Naive thymus-derived CD4-positive, alpha-beta T cell (primary cell): ENCODE results near the gene PROM1. TPM values are rescaled to one million over a fixed set of nuclear protein-coding genes. Genes with fewer than 3 reads are reported as not detected.

Experiments
- ATAC-seq: fragments of 150-1000 bp; cut with Tn5 transposase; 2 replicates; pipeline ENCODE4 v1.10.0; 2021; ENCODE audit warnings: mild to moderate bottlenecking, moderate library complexity
- CTCF ChIA-PET: fragments of 350-600 bp; sonication (Branson Sonifier 250); formaldehyde crosslinking; loops from one replicate; lab custom pipeline; 2021; ENCODE audit warnings: antibody characterized with exemption; lab: Charles Lee
- POLR2A ChIA-PET: fragments of 350-600 bp; sonication (Branson Sonifier 250); formaldehyde crosslinking; loops from one replicate; lab custom pipeline; 2021; ENCODE audit warnings: antibody characterized with exemption, inconsistent platforms; lab: Charles Lee
- DNase-seq, 9 donors: peaks; one replicate each; pipeline versions ENCODE4 v3.0.0 to v3.0.0-alpha.2; 2020 to 2022; ENCODE audit warnings: mixed read lengths in 1 of 9
- H3K27ac ChIP-seq: one replicate; pipeline ENCODE4 v1.7.0; 2013; ENCODE audit warnings: mild to moderate bottlenecking, low read depth, low read length, moderate library complexity
- H3K27me3 ChIP-seq, 2 donors: one replicate each; pipeline ENCODE4 v1.7.0; 2013; ENCODE audit warnings: low read length in 2 of 2, mild to moderate bottlenecking in 2 of 2, moderate library complexity in 2 of 2; ENCODE audit not compliant: control insufficient read depth in 2 of 2, insufficient read depth in 2 of 2
- H3K36me3 ChIP-seq, 3 experiments: 1 replicate in 2 of 3; 2 replicates in 1 of 3; pipeline ENCODE4 v1.7.0; 2013; ENCODE audit warnings: low read length in 3 of 3, mild to moderate bottlenecking in 3 of 3, moderate library complexity in 1 of 3; ENCODE audit not compliant: insufficient read depth in 3 of 3, control insufficient read depth in 2 of 3
- H3K4me1 ChIP-seq, 2 donors: one replicate each; pipeline ENCODE4 v1.7.0; 2013; ENCODE audit warnings: low read length in 2 of 2, mild to moderate bottlenecking in 2 of 2, moderate library complexity in 1 of 2; ENCODE audit not compliant: control insufficient read depth in 2 of 2, insufficient read depth in 2 of 2
- H3K4me3 ChIP-seq: 2 replicates; pipeline ENCODE4 v1.7.0; 2013; ENCODE audit warnings: mild to moderate bottlenecking, low read length
- H3K9me3 ChIP-seq, 3 experiments: 1 replicate in 2 of 3; 2 replicates in 1 of 3; pipeline ENCODE4 v1.7.0; 2013; ENCODE audit warnings: low read length in 3 of 3; ENCODE audit not compliant: control insufficient read depth in 2 of 3
- H3K27ac Mint-ChIP-seq, 9 donors: one replicate each; pipeline ENCODE4 v1.8.0; 2020 to 2022; ENCODE audit warnings: mixed read lengths in 9 of 9, mild to moderate bottlenecking in 8 of 9, moderate library complexity in 5 of 9, inconsistent platforms in 2 of 9
- H3K27me3 Mint-ChIP-seq, 5 donors: one replicate each; pipeline ENCODE4 v1.8.0; 2021 to 2022; ENCODE audit warnings: mixed read lengths in 5 of 5, mild to moderate bottlenecking in 1 of 5
- H3K36me3 Mint-ChIP-seq, 5 donors: one replicate each; pipeline ENCODE4 v1.8.0; 2020 to 2022; ENCODE audit warnings: mixed read lengths in 5 of 5, mild to moderate bottlenecking in 3 of 5, inconsistent platforms in 1 of 5
- H3K4me1 Mint-ChIP-seq, 7 donors: one replicate each; pipeline ENCODE4 v1.8.0; 2020 to 2022; ENCODE audit warnings: mixed read lengths in 7 of 7, mild to moderate bottlenecking in 3 of 7, inconsistent platforms in 1 of 7
- H3K4me3 Mint-ChIP-seq, 10 donors: one replicate each; pipeline ENCODE4 v1.8.0; 2020 to 2022; ENCODE audit warnings: mild to moderate bottlenecking in 10 of 10, mixed read lengths in 10 of 10, moderate library complexity in 6 of 10, inconsistent platforms in 2 of 10
- H3K9me3 Mint-ChIP-seq, 11 donors: one replicate each; pipeline ENCODE4 v1.8.0; 2020 to 2022; ENCODE audit warnings: mixed read lengths in 11 of 11, mild to moderate bottlenecking in 4 of 11, inconsistent platforms in 1 of 11, moderate library complexity in 1 of 11
- intact Hi-C, 2 donors: fragments of 100-400 bp; cut with micrococcal nuclease; formaldehyde crosslinking; loops; one replicate each; pipeline ENCODE4 v1.15.1; 2023
- polyA plus RNA-seq, 2 donors: library from polyadenylated mRNA; unstranded; fragments of 300-500 nt; fragmentation: Illumina TruSeq; gene quantifications; one replicate each; pipeline ENCODE4 v1.2.3, GENCODE V29; 2021
- total RNA-seq, 6 experiments: library from RNA in 5 of 6; stranded (reverse) in 5 of 6; gene quantifications; 1 replicate in 5 of 6; 2 replicates in 1 of 6; pipeline ENCODE4 v1.2.3 and lab custom pipeline; 2021 to 2026

The PROM1 gene
- total and polyA plus RNA-seq, 7 experiments from 2014 or later, result 0.13 to 2.6 TPM; not detected in 5

DNA sequence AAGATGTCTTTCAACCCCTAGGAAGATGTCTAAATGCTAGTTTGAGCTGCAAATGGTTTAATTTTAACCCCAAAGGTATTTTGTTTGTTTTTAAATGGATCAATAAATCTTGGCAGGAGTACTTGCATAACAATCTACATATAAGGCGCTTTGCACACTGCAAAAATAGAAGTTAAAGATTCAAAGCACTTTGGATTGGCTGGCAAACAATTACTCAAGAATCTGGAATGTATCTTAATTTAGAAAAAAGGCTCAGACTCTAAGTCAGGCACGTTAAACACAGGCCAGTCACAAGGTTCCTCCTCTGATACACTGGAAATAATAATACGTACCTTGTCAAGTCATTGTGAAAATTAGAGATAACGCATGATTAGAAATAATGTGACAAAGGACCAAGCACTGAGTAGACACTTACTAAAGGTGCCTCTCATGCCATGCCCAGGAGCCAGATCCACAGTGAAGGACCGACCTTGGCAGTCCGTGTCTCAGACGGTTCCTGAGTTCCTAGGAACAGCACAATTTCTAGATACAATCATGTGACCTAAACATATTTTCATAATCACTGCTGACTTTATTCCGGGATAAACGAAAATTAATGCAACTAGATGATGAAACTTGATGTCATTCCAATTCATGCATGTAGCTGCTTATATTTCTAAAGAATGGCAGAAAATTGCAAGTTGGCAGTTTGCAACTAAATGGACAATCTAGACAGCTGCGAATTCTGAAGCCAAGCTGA is 49.6 kb downstream of the PROM1 start:
- H3K9me3 ChIP-seq, result no peaks in the 10 kb centered on the region
- Mint-ChIP-seq H3K4me3 (no peak overlapping the region), H3K36me3 (no peaks in the 10 kb centered on the region), H3K27ac (no peak overlapping the region), H3K4me1 (no peaks in the 10 kb centered on the region), H3K9me3 (no peaks in the 10 kb centered on the region), H3K27me3 (peaks cover 0 to 7% (median 0%) of the 10 kb centered on the region in 5 donors)
- no peaks in the 10 kb centered on the region for H3K4me1 ChIP-seq
- intact Hi-C loops, result no loop called here
- no peaks in the 10 kb centered on the region for H3K27me3 ChIP-seq
- no peaks in the 10 kb centered on the region for H3K36me3 ChIP-seq
- ATAC-seq, result no peak
- CTCF ChIA-PET, result no interaction called here
- H3K4me3 ChIP-seq, result no peak overlapping the region
- no peak for DNase-seq
- POLR2A ChIA-PET, result no interaction called here
- H3K27ac ChIP-seq, result no peak overlapping the region

DNA sequence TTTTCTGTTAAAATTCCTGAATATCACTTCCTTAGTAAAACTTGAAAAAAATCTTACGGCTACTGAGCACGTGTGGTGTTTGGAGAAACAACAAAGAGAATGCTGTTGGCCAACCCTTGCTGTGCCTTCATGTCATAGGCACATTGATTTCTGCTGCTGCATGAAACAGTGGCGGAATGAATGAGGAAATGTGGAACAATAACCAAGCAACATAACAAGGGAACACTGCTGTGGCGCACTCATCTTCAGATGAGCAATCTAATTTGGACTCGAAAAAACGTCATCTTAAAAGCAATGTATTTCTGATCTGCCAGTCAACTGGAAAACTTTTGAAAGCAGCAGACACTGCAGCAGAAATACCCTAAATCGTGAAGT is 51.4 kb downstream of the PROM1 start:
- Mint-ChIP-seq H3K9me3 (no peaks in the 10 kb centered on the region), H3K4me1 (no peaks in the 10 kb centered on the region), H3K4me3 (no peak overlapping the region), H3K27ac (no peak overlapping the region), H3K36me3 (no peaks in the 10 kb centered on the region), H3K27me3 (peaks cover 0 to 17% (median 5%) of the 10 kb centered on the region in 5 donors)
- Histone ChIP-seq H3K4me1 (no peaks in the 10 kb centered on the region), H3K36me3 (no peaks in the 10 kb centered on the region), H3K9me3 (no peaks in the 10 kb centered on the region), H3K27ac (no peak overlapping the region), H3K4me3 (no peak overlapping the region), H3K27me3 (peaks cover 0 to 3% of the 10 kb centered on the region in 2 donors)
- CTCF ChIA-PET, result no interaction called here
- ATAC-seq, result peak; percentile 55
- DNase-seq, result no peak
- intact Hi-C loops, result no loop called here
- POLR2A ChIA-PET, result no interaction called here

DNA sequence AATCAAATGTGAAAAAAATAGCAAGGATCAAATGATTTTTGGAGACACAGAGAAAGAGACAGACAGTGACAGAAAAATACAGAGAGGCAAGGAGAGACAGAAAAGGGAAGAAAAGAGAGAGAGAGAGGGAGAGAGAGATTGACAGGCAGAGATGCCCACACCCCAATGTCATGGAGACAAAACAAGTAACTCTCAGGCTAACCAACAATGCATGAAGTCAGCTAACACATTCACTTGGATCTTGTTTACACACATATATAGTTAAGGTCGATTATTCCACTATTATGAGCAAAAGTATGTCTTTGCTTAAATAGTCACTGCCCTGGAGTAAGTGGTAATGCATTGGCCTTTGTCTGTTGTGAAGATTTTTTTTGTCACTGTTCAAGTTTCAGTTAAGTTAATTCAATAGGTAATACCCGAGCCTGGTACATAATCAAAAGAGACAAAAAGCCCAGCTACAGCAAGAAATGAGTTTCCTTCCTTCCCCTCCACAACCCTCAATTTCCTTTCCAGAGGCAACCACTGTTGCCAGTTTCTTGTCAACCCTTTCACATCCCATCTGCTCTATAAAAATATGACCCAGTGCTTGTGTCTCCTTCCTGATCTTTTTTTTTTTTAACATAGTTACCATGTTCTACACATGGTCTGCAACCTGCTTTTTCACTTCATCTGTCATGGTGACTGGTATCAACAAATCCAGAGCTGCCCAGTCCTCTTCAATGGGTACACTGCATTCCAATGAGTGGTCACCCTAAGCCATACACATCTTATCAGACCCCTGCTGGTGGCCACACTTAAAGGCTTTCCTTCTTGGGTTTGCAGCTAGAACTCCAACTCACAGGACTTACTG is 52.1 kb downstream of the PROM1 start:
- POLR2A ChIA-PET, result interaction anchor here (0.6 kb wide), 2 partner anchors 369 to 426 kb away, joined by 3 read pairs; no protein-coding TSS in a partner anchor
- H3K4me1 Mint-ChIP-seq, result no peaks in the 10 kb centered on the region
- CTCF ChIA-PET, result no interaction called here

DNA sequence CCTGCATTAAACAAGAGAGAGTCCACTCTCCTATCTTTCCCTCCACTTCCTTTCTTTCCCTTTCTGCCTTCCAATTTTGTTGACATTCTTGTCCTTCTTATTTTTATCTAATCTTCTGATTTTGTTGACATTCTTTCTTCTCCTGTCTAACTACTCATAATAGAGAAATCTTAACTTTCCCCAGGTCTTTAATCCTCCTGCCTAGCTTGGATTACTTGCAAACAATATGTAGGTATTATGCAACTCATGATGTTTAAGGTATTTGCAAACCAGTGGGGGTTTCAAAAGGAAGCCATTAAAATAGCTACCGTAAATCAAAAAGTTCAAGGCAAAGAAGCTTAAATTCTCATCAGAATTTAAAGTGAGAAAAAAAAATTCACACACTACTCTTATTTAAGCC is 53.9 kb downstream of the PROM1 start:
- POLR2A ChIA-PET, result no interaction called here
- Histone ChIP-seq H3K27me3 (peaks cover 0 to 4% of the 10 kb centered on the region in 2 donors), H3K9me3 (no peaks in the 10 kb centered on the region), H3K4me1 (no peaks in the 10 kb centered on the region), H3K36me3 (no peaks in the 10 kb centered on the region), H3K4me3 (no peak overlapping the region), H3K27ac (no peak overlapping the region)
- Mint-ChIP-seq H3K27me3 (peaks cover 0 to 22% (median 11%) of the 10 kb centered on the region in 5 donors), H3K9me3 (no peaks in the 10 kb centered on the region), H3K4me1 (no peaks in the 10 kb centered on the region), H3K4me3 (no peak overlapping the region), H3K27ac (no peak overlapping the region), H3K36me3 (no peaks in the 10 kb centered on the region)
- CTCF ChIA-PET, result interaction anchor here (1.0 to 3.4 kb wide), 5 partner anchors 20 to 261 kb away, joined by 3 to 30 read pairs (median 3); no protein-coding TSS in a partner anchor
- intact Hi-C loops, result loop anchor here (5.0 kb wide), 2 partner anchors 887 to 1292 kb away; no protein-coding TSS in a partner anchor
- DNase-seq, result no peak
- ATAC-seq, result no peak

More for the DNA sequence above, 52.1 kb downstream of the PROM1 start:
- no peaks in the 10 kb centered on the region for H3K4me1 ChIP-seq
- H3K27me3 ChIP-seq, result peaks cover 0 to 4% of the 10 kb centered on the region in 2 donors
- no peak overlapping the region for H3K4me3 ChIP-seq
- Mint-ChIP-seq H3K9me3 (no peaks in the 10 kb centered on the region), H3K27me3 (peaks cover 0 to 22% (median 5%) of the 10 kb centered on the region in 5 donors), H3K27ac (no peak overlapping the region), H3K36me3 (no peaks in the 10 kb centered on the region), H3K4me3 (no peak overlapping the region)
- ATAC-seq, result peak; percentile 10
- intact Hi-C loops, result no loop called here
- no peaks in the 10 kb centered on the region for H3K36me3 ChIP-seq
- no peaks in the 10 kb centered on the region for H3K9me3 ChIP-seq
- no peak for DNase-seq
- no peak overlapping the region for H3K27ac ChIP-seq

DNA sequence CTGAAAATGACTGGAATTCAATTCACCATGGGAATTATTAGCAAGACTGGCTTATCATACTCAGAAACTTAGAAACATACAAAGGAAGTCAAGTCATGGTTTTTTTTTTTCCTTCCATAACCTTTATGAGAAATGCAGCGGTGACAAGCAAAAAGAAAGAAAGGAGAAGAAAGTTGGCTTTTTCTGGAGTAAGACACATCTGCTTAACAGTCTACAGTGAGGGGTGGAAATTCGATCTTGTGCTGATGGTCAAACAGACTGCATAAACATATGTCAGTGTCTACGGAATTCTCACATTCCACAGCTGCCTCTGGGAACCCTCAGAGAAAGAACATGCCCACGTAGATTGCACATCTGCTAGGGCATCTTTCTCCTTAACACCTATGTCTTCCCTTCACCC is 54.6 kb downstream of the PROM1 start:
- H3K4me3 Mint-ChIP-seq, result no peak overlapping the region
- H3K9me3 Mint-ChIP-seq, result no peaks in the 10 kb centered on the region
- intact Hi-C loops, result loop anchor here (5.0 kb wide), 2 partner anchors 888 to 1293 kb away; no protein-coding TSS in a partner anchor
- H3K4me1 ChIP-seq, result no peaks in the 10 kb centered on the region
- no peaks in the 10 kb centered on the region for H3K36me3 Mint-ChIP-seq
- CTCF ChIA-PET, result interaction anchor here (1.0 to 3.4 kb wide), 4 partner anchors 14 to 238 kb away, joined by 3 to 30 read pairs (median 4); no protein-coding TSS in a partner anchor
- H3K9me3 ChIP-seq, result no peaks in the 10 kb centered on the region
- no peaks in the 10 kb centered on the region for H3K4me1 Mint-ChIP-seq
- peaks cover 0 to 22% (median 11%) of the 10 kb centered on the region in 5 donors for H3K27me3 Mint-ChIP-seq
- ATAC-seq (no peak), DNase-seq (no peak)
- H3K36me3 ChIP-seq, result no peaks in the 10 kb centered on the region
- no peak overlapping the region for H3K27ac Mint-ChIP-seq
- H3K27ac ChIP-seq, result no peak overlapping the region
- POLR2A ChIA-PET, result interaction anchor here (0.6 kb wide), 1 partner anchor 336 kb away, joined by 4 read pairs; no protein-coding TSS in a partner anchor
- H3K27me3 ChIP-seq, result peaks cover 0 to 4% of the 10 kb centered on the region in 2 donors
- no peak overlapping the region for H3K4me3 ChIP-seq

DNA sequence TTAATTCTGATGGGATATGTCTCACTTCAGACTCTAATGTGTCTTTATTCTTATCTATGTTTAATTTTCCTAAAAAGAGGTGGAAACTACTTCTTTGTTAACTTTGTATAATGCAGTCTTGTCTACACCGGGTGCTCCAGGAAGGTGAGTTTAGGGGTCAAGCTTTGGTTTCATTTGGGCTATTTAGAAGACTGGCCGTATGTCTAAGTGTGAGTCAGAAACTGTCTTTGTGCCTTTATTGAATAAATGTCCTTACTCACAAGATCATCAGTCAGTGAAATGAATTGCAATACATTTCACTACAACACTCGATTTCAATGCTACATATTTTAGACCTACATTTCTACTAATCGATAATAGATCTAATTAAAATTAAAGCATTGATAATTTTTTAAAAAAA is 56.2 kb downstream of the PROM1 start:
- Histone ChIP-seq H3K9me3 (no peaks in the 10 kb centered on the region), H3K27me3 (peaks cover 0 to 4% of the 10 kb centered on the region in 2 donors), H3K36me3 (no peaks in the 10 kb centered on the region), H3K4me3 (no peak overlapping the region), H3K27ac (no peak overlapping the region), H3K4me1 (no peaks in the 10 kb centered on the region)
- no peak overlapping the region for H3K4me3 Mint-ChIP-seq
- no peaks in the 10 kb centered on the region for H3K36me3 Mint-ChIP-seq
- no peaks in the 10 kb centered on the region for H3K9me3 Mint-ChIP-seq
- DNase-seq, result no peak
- H3K4me1 Mint-ChIP-seq, result no peaks in the 10 kb centered on the region
- no peak for ATAC-seq
- POLR2A ChIA-PET, result no interaction called here
- CTCF ChIA-PET, result interaction anchor here (0.5 to 3.4 kb wide), 4 partner anchors 11 to 237 kb away, joined by 3 to 30 read pairs (median 4); no protein-coding TSS in a partner anchor
- H3K27ac Mint-ChIP-seq, result no peak overlapping the region
- intact Hi-C loops, result loop anchor here (2.0 to 5.0 kb wide), 3 partner anchors 890 to 1445 kb away; no protein-coding TSS in a partner anchor
- peaks cover 0 to 22% (median 14%) of the 10 kb centered on the region in 5 donors for H3K27me3 Mint-ChIP-seq
